ENCODE measurements around the gene MAPK8IP1. TPM values are rescaled to one million over a fixed set of nuclear protein-coding genes. Genes with fewer than 3 reads are reported as not detected.

The MAPK8IP1 gene
- total RNA-seq, 1 experiment from 2014 or later = 24.0 TPM

DNA sequence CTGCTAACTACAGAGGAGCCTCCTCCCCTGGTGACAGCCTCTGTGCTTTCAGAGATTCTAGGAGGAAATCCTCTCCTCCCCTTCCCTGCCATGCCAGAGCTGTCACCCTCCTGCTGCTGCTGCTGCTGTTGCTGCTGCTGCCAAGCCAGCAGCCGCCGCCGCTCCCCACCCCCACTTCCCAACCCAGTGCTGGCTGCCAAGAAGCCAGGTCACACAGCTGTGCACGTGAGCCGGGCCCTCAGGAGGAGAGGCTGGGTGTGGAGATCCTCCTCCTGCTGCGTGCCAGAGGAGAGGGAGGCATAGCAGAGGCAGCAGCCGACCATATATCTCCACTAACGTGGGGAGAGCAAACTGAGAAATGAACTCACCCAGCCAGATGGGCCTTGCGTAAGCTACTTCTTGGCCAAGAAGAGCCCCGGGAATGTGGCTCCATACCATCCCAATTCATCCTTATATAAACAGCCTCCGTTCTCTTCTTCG is 25.8 kb upstream of the MAPK8IP1 start:
- peak; percentile 89 for DNase-seq (ENCODE audit: low spot score)

DNA sequence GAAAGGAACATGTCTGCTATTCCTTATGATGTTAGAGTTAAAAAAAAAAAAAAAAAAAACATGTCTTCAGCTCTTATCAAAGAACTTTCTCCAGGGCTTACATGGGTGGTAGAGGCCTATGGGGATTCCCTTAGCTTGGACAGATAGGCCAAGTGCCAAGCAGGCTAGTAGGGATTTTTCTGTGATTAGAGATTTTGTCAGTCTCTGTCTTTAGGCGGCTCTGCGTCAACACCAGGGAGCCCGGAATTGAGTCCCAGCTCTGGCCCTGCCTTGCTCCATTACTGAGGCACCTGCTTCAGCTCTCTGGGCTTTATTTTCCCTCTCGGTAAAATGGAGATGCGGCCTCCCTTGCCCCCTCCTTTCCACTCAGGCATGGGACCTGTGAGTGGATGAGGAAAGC is 25.1 kb upstream of the MAPK8IP1 start:
- no peak for DNase-seq (ENCODE audit: low spot score)

DNA sequence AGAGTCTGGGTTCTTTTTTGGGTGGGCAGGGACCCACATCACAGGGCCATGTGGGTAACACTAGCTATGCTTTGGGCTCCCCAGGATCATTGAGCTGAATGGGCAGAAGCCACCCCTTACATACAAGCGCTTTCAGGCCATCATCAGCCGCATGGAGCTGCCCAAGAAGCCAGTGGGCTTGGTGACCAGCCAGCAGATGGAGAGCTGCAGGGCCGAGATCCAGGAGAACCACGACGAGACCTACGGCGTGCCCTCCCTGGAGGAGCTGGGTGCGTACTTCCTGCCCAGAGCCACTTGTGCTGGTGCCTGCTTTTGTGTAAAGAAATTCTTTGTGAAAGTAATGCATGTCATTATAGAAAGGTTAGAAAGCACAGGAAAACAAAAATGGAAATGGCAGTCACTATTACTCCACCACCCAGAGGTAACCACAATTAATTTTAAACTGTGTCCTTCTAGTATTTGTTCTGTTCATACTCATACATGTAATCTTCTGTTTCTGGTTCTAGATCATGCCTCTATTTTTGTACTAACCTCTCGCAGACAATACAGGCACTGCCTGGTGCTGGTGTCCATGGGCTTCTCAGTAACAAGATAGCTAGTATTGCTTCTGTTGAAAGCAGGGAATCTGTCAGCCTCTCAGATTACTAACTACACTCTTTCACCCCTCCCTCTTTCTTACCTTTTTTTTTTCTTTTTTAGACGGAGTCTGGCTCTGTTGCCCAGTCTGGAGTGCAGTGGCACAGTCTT is 24.5 kb upstream of the MAPK8IP1 start:
- no peak for DNase-seq (ENCODE audit: low spot score)

DNA sequence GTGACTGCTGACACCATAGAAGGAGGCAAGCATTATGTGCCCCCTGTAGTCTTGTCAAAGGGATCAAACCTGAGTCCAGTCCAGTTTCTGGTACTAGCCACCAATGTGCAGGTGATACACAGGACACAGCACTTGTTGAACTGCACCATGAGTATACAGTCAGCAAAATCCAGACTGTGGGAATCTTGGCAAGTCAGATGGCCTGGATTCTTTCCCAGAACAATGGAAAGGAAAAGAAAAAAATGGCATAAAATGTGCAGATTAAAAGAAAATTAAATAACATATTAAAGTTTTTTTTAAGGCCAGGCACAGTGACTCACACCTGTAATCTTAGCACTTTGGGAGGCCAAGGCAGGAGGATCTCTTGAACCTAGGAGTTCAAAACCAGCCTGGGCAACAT is 21.4 kb upstream of the MAPK8IP1 start:
- no peak for DNase-seq (ENCODE audit: low spot score)

DNA sequence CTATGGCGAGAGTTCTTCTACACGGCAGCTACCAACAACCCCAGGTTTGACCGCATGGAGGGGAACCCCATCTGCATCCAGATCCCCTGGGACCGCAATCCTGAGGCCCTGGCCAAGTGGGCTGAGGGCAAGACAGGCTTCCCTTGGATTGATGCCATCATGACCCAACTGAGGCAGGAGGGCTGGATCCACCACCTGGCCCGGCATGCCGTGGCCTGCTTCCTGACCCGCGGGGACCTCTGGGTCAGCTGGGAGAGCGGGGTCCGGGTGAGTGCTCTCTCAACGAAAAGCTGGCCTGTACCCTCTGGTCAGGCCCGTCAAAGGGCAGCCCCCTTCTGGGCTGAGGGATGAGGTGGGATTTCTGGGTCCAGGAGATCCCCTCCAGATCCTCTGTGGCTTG is 15.9 kb upstream of the MAPK8IP1 start:
- DNase-seq (ENCODE audit: low spot score) = no peak

DNA sequence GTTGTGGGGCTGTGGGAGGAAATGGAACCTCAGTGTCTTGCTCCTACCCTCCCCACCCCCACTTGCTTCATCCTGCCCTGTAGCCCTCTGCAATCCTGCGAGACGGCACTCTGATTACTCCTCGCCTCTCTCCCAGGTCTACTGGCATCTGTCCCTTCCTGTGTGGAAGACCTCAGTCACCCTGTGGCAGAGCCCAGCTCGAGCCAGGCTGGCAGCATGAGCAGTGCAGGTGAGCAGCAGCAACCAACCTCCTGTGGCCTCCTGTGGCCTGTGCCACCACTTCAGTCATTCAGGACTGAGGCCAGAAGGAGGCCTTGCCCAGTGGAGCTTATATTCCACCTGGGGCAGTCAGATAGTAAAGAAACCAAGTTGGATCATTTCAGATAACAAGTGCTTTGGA is 14.7 kb upstream of the MAPK8IP1 start:
- DNase-seq (ENCODE audit: low spot score) = no peak

DNA sequence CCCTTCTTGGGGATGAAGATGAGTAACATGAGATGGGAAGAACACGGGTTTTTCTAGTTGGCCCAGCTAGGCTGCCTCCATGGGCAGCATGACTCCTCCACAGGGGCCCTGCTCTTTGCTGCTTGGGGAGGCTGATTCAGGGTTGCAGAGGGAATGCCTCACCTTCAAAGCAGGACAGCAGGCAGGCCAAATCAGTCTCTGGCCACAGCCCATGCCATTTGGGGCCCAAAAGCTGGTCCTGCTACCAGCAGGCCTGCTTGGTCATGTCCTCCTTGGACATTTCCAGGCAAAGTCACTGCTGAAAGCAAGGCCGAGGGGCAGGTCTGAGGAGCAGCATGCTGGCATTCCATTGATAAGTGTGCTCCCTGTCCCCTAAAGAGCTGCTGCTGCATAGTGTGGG is 13.8 kb upstream of the MAPK8IP1 start:
- DNase-seq (ENCODE audit: low spot score) = no peak

DNA sequence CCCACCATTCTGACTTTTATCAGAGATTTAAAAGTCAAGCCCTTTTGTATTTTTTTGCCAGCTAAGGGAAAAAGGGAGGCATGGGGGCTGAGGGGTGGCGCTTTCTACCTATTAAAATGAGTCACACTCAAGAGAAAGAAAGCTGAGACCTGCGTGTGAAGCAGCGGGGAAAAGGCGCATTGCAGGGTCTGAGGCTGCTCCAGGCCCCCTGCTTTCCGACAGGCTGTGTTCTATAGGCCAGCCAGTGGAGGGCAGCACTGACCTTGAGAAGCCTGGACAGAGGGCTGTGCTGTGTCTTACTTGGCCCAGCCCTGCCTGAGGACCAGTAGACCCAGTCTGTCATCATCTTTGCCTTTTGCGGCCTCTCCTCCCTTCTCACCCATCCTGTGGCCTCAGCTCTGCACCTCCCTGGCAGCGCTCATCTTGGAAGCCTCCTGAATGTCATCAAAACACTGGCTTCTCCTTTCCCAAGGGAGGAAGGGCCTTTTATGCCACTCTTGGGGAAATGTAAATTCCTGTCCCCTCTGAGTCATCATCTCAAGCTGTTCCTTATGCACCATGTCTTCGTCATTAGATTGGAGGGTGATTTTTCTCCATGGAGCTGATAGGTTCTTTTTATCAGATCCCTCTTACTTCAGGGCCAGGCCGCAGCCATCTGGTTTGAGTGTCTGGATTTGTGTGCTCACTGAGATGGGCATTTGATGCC is 12.6 kb upstream of the MAPK8IP1 start:
- peak; percentile 96 for DNase-seq (ENCODE audit: low spot score)

DNA sequence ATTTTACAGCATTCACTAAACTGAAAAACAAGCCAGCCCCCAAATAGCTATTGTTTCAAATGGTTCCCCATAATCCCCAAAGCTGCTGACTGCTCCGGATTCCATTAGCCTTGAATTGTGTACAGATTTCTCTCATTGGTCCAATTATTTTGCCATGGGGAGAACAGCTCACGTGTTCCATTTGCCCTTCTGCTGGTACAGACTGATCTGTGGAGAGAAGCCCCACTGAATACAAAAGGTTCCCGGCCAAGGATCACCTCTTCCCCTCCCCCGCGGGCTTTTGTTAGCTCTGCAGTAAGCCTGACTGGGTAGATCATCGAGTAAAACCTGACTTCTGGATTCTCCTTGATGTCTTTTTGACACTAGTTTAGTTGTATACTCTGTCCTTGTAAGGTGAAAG is 9.1 kb upstream of the MAPK8IP1 start:
- no peak for DNase-seq (ENCODE audit: low spot score)

DNA sequence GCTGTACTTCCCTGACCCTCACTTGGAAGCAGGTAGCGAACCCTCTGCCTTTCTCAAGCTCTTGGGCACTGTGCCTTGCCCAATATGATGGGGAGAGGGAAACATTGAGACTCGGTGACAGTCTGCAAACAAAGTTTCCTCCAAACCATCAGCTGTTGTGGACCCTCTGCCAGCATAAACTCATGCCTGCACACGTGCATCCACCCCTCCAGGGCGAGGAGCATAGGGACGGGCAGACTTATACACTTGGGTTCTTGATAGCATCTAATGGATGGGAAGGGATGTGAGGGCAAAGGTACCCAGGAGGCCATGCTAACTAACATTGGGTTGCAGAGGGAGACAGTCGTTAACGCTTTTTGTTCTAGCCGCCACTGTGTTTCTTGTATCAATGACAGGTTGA is 8.2 kb upstream of the MAPK8IP1 start:
- no peak for DNase-seq (ENCODE audit: low spot score)

DNA sequence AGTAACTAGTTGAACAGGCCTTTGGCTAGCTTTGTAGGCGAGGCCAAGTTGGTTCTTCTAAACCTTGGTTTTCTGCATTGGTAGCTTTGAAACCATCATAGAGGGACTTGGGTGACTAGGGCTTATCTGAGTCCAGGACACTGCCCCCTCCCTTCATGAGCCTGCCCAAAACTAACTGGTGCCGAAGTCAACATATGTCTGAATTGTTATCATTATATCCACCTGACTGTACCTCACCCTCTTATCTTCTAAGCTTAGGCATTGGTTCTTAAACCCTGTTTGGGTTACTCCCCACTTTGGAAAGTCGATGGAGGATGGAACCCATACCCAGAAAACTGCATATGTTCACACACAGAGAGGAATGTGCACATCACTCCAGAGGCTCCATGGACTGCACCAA is 7.6 kb upstream of the MAPK8IP1 start:
- DNase-seq (ENCODE audit: low spot score) = no peak

DNA sequence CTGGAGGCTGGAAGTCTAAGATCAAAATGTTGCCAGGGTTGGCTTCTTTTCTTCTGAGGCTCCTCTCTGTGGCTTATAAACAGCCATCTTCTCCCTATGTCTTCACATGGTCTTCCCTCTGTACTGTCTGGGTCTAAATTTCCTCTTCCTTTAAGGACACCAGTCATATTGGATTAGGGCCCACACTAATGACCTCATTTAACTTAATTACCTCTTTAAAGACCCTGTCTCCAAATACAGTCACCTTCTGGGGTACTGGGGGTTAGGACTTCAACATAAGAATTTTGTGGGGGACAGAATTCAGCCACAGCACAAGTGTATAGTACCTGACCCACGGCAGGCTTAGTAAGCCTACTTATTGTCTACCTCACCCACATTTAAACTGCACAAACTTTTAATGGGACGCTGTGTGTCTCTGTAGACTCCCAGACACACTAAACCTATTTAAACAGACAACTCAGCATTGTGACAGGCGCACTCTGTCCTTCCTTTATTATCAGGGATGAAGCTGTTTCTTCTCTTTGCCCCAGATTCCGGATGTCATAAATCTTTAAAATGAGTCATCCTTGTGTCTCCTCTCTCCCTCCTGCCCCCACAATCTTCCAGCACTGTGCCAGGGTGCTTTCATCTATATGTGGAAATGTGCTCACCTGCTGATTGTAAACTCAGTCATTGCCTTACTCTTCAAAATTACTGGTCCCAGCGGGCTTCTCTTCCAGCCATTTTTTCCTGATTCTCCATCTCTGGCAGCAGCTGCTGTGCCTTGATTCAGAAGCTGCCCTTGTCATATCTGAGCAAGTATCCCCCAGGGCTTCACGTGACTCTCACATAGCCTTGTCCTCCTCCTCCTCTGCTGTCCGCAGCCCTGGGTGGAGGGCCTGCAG is 5.4 kb upstream of the MAPK8IP1 start:
- DNase-seq (ENCODE audit: low spot score) = peak; percentile 96

DNA sequence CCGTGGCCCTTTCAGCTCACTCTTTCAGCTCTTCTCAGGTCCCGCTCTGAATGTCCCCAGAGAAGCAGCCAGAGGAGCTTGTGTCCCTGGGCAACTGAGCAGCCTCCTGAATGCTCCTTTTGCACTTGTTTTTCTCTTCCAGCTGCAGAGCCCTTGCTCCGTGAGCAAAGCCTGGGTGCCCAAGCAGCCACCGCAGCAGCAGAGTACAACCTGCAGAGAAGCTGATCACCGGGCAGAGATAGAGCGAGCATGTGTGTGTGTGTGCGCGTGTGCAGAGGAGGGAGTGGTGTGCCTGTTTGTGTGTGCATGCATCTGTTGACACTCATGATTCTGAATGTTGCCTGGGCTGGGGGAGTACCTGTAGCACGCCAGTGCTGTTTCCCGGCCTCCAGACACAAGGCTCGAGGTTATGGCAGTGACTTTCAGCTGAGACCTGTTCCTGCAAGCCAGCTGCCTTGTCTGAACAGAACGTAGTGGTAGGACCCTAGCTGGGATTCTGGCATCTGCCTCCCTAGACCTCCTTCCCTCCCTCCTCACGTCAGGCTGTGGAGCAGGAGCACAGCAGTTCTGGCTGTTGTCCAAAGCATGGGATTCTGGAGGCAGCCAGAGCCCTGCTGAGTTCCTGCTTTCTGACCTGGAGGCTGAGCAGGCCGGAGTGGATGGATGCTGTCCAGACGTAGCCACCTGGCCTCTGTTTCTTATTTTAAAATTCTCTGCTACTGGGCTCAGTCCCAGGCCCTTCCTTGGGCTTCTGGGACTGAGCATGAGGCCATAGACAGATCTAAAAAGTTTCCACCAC is 4.5 kb upstream of the MAPK8IP1 start:
- DNase-seq (ENCODE audit: low spot score) = no peak

DNA sequence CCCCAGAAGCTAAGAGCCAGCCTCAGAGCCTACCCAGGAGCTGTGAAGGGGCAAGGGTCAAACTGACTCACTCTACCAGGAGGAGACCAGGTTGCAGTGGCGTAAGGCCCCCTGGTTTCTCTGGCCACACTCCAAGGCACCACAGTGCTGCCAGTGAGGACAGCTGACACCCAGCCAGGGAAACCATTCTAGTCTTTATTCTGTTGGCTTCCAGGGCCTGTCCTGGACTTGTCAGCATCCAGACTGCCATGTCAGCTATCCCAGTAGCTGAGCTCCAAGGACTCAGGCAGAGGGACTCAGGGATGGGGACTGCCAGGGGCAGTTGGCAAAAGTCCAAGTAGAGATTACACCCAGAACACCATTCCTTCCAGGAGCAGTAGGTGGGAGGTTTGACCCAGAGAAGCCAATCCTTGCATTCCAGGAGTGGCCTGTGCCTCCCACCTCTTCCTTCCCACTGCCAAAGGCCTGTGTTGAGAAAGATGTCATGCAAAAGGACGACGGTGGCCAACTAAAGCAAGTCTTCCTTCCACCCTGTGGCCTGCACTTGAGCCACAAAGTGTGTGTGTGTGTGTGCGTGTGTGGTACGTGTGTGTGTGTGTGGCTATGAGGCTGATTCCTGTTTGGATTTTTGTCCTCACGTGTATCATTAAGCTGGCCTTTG is 3.6 kb upstream of the MAPK8IP1 start:
- no peak for DNase-seq (ENCODE audit: low spot score)

DNA sequence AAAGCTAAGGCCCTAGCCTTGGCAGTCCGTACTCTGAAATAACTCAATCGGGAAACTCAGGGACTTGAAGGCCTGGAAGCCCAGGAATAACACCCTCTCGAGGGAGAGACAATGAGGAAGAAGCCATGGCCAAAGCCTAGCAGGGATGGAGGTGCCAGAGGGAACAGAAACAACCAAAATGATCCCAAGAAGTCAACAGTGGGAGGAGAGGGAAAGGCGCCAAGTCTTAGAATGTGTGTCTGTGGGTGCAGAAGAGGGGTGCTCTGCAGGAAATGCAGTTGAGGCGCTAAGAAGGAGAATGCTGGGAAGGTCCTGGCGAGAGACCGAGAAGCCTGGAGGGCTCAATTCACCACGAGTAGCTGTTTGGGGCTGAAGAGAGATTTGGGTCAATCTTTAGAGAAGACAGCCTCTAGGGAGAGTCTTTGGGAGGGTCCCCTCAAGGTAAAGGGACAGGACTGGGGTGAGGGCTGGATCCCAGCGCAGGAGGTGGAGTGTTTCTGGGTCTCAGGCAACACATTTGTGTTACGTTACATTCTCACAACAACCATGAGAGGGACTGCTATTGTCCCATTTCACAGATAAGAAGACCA is 760 bp upstream of the MAPK8IP1 start:
- DNase-seq (ENCODE audit: low spot score) = no peak

DNA sequence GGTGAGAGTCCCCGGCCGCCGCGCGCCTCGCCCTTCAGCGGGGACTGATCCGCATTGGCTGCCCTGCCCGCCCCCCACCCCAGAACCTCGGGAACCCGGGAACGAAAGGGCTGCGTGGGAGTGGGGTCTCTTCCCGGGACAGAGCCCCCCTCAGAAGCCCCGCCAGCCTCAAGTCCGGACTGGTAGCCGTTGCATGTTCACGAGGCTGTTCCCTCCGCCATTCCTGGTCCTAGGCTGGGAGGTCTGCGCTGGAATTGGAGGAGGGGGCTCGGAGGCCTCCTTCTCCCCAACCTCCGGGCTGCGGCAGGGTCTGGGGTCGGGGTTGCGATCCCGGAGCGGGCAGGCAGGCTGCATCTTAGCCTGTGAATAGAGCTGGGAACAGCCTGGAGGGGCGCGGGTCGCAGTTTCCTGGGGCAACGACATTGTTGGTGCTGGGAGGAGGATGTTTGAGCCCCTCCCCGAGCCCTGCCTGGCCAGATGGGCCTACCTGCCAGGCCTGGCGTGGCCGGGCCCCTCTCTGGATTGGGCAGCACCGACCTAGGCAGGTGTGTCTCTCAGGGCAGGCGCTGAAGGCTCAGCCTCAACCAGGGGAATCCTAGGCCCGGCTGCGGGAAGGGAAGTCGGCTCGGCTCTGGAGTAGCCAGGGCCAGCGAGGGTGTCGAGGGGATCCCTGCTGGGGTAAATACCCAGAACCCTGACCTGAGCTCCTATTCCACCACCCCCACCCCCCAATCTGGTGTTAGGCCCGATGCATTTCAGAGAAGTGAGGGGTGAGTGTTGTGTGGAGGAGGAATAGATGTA is 670 bp downstream of the MAPK8IP1 start:
- no peak for DNase-seq (ENCODE audit: low spot score)

DNA sequence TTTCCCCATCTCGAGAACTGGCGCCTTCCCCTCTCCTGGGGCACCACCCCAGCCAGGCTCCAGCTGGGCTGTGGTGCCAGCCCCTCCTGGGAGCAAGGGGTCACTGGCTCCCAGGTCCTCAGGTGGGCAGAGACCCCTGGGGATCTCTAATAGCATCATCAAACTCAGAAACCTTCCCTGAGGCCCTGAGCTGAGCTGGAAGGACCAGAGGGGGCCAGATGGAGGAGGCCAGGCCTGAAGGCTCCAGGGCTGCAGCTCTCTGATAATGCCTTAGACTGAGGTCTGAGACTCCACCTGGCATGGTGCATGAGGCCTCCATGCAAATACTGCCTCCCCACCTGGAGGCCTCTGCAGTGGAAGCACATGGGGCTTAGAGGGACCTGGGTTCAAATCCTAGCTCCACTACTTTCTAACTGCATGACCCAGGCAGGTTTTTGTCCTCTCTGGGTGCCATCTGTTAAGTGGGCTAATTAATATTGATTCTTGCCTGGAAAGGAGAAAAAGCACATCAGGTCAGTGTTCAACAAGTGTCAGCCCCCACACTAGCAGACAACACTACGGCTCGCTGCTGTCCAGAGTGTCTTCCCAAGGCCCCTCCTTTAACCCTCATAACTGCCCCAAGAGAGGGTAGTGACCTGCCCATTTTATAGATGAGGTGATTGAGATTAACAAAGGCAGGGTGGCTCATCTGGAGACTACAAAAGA is 1.5 kb downstream of the MAPK8IP1 start:
- no peak for DNase-seq (ENCODE audit: low spot score)

DNA sequence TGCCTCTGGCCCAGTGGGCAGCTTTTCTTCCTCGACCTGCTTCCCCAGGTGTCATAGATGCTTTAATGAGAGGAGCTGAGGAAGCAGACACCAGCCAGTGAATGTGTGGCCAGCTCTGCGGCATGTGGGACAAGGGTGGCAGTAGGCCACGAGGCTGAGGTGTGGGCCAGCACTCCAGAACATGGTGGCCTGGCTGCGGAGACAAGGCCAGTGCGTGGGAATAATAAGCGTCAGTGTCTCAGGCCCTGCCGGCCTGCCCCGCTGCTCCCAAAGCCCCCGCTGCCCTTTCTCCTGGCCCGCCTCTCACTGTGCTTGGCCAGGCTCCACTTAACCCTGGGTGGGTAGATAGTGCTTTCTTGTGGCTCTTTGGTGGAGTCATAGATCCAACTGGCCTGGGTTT is 2.1 kb downstream of the MAPK8IP1 start:
- no peak for DNase-seq (ENCODE audit: low spot score)

DNA sequence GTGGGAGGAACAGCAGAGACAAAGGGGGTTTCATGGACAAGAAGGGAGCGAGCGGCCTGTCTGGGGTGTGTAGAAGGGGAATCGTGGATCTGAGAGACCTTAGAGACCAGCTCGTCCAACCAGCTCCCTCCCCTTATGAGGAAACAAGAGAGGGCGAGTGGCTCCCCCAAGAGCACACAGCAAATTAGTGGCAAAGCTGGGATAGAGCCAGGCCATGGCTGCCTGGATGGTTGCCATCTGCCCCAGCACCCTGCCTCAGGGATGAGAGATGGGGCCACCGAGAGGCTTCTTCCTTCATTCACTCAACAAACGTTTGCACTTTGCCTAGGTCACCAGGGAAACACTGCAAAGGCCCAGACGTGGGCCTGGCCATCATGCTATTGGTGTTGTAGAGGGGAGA is 4.1 kb downstream of the MAPK8IP1 start:
- DNase-seq (ENCODE audit: low spot score) = no peak

All from A172 (cell line).